Uterus (tissue), 2 donors: ENCODE data around the gene KRTAP10-8.

Source experiments
- CTCF ChIP-seq, 4 experiments: fragments of 200-600 bp in 2 of 4; fragments of 450-650 bp in 2 of 4; sonication (generic) in 2 of 4; IDR thresholded peaks; one replicate each; pipeline ENCODE4 v1.5.1; 2016 to 2019; ENCODE audit warnings: antibody characterized with exemption in 4 of 4, mild to moderate bottlenecking in 2 of 4, moderate library complexity in 1 of 4
- POLR2A ChIP-seq, 2 donors: fragments of 450-650 bp; IDR thresholded peaks; one replicate each; pipeline ENCODE4 v1.6.1; 2016; ENCODE audit warnings: antibody characterized with exemption in 2 of 2, mild to moderate bottlenecking in 1 of 2, moderate library complexity in 1 of 2

DNA sequence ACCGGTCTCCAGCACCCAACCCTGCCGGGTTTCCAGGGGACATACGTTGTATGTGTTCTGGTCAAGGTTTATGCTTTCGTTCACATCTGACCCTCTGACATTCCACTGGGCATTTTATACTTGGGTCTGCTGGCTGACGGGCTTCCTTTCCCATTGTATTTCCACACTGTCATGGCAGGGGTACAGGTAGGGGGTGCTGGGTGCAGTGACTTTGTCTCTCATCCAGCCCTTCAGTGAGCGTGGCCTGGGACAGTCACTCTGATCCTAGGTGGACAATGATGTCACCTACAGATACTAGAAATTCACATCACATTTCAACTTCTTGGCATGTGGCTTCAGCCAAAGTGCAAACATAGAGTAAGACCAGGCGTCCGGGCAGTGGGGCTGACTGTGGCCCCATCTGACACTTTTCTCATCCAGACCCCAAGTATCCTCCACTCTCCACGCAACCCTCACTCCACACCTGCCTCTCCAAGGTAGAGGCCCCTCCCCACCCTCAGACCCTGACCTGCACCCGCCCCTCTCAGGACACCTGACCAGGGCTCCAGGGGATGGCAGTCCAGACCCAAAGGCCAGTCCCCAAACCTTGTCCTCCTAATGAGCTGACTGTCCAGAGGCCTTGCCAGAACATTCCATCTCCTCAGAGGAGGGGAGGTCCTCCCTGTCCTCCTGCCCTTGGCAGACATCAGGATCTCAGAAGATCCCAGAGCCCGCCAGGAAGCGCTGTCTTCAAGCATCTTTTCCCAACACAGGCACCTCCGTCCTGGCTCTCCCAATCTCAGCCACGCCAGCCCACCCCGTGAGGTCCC, 24.5 kb downstream of the KRTAP10-8 start:
- TF ChIP-seq CTCF (IDR thresholded peaks at IDR 0.05) (no peak), POLR2A (IDR thresholded peaks at IDR 0.05) (no peak)
